Ectodermal cell (in vitro differentiated cells): ENCODE results near the gene BCL11B.

ENCODE experiments used
- H3K27ac ChIP-seq: 2 replicates; pipeline ENCODE4 v1.7.0; 2013; ENCODE audit warnings: mild to moderate bottlenecking, low read depth, low read length; ENCODE audit not compliant: insufficient read depth, poor library complexity, severe bottlenecking
- H3K27me3 ChIP-seq: 2 replicates; pipeline ENCODE4 v1.7.0; 2013; ENCODE audit warnings: mild to moderate bottlenecking, low read length; ENCODE audit not compliant: insufficient read depth, control insufficient read depth, poor library complexity, severe bottlenecking
- H3K36me3 ChIP-seq: one replicate; pipeline ENCODE4 v1.7.0; 2013; ENCODE audit warnings: low read length; ENCODE audit not compliant: control insufficient read depth, insufficient read depth
- H3K4me1 ChIP-seq: one replicate; pipeline ENCODE4 v1.7.0; 2013; ENCODE audit warnings: low read length; ENCODE audit not compliant: control insufficient read depth, insufficient read depth
- H3K4me3 ChIP-seq: 2 replicates; pipeline ENCODE4 v1.7.0; 2013; ENCODE audit warnings: low read depth, low read length, control low read depth; ENCODE audit not compliant: insufficient read depth
- H3K9me3 ChIP-seq: 2 replicates; pipeline ENCODE4 v1.7.0; 2013; ENCODE audit warnings: mild to moderate bottlenecking, low read length, moderate library complexity; ENCODE audit not compliant: control insufficient read depth
- WGBS, 2 experiments: methylation state at CpG; one replicate each; pipeline ENCODE4 v1.1.7; 2013; ENCODE audit warnings: missing lambda C conversion rate in 2 of 2; 5-methylcytosine and 5-hydroxymethylcytosine counted together

BCL11B gene

GRCh38 chr14:99207456-99207855, 64.5 kb downstream of the BCL11B start:
- Histone ChIP-seq H3K27me3 (no peaks in the 10 kb centered on the region), H3K4me3 (no peak overlapping the region), H3K4me1 (peaks cover 6% of the 10 kb centered on the region), H3K9me3 (no peaks in the 10 kb centered on the region), H3K36me3 (no peaks in the 10 kb centered on the region), H3K27ac (no peak overlapping the region)
- WGBS, 2 experiments, result 84 to 87% methylated on average over 4 of the region's 4 CpGs

- no peaks in the 10 kb centered on the region for H3K36me3 ChIP-seq
- H3K27ac ChIP-seq, result no peak overlapping the region
- peaks cover 13% of the 10 kb centered on the region for H3K4me1 ChIP-seq
- 91 to 95% methylated on average over 4 of the region's 4 CpGs for WGBS, 2 experiments
- H3K9me3 ChIP-seq, result no peaks in the 10 kb centered on the region
- no peaks in the 10 kb centered on the region for H3K27me3 ChIP-seq
- no peak overlapping the region for H3K4me3 ChIP-seq
Observed at GRCh38 chr14:99206090-99206489, 65.9 kb downstream of the BCL11B start.

GRCh38 chr14:99205086-99205688, 66.8 kb downstream of the BCL11B start:
- Histone ChIP-seq H3K27ac (no peak overlapping the region), H3K27me3 (no peaks in the 10 kb centered on the region), H3K4me3 (no peak overlapping the region), H3K4me1 (peaks cover 13% of the 10 kb centered on the region), H3K9me3 (no peaks in the 10 kb centered on the region), H3K36me3 (no peaks in the 10 kb centered on the region)
- WGBS, 2 experiments, result 91 to 92% methylated on average over 17 of the region's 17 CpGs

GRCh38 chr14:99203801-99204200, 68.2 kb downstream of the BCL11B start:
- H3K4me1 ChIP-seq, result peaks cover 22% of the 10 kb centered on the region

GRCh38 chr14:99203080-99203479, 68.9 kb downstream of the BCL11B start:
- Histone ChIP-seq H3K27me3 (no peaks in the 10 kb centered on the region), H3K9me3 (no peaks in the 10 kb centered on the region), H3K36me3 (no peaks in the 10 kb centered on the region), H3K4me3 (no peak overlapping the region), H3K4me1 (peaks cover 22% of the 10 kb centered on the region), H3K27ac (no peak overlapping the region)
- WGBS, 2 experiments, result 84% methylated on average over 6 of the region's 6 CpGs

More at GRCh38 chr14:99203801-99204200, 68.2 kb downstream of the BCL11B start:
- Histone ChIP-seq H3K4me3 (no peak overlapping the region), H3K27ac (no peak overlapping the region), H3K36me3 (no peaks in the 10 kb centered on the region), H3K9me3 (no peaks in the 10 kb centered on the region), H3K27me3 (no peaks in the 10 kb centered on the region)
- 96% methylated on average over 8 of the region's 8 CpGs for WGBS, 2 experiments

- H3K27ac ChIP-seq, result no peak overlapping the region
- H3K27me3 ChIP-seq, result no peaks in the 10 kb centered on the region
- H3K36me3 ChIP-seq, result no peaks in the 10 kb centered on the region
- H3K4me3 ChIP-seq, result no peak overlapping the region
- peaks cover 22% of the 10 kb centered on the region for H3K4me1 ChIP-seq
- WGBS, 2 experiments, result 78 to 87% methylated on average over 8 of the region's 8 CpGs
- H3K9me3 ChIP-seq, result no peaks in the 10 kb centered on the region
Observed at GRCh38 chr14:99202516-99202915, 69.5 kb downstream of the BCL11B start.

GRCh38 chr14:99201351-99202073, 70.5 kb downstream of the BCL11B start:
- WGBS, 2 experiments, result 91 to 92% methylated on average over 10 of the region's 10 CpGs

GRCh38 chr14:99200654-99201005, 71.4 kb downstream of the BCL11B start:
- Histone ChIP-seq H3K4me3 (no peak overlapping the region), H3K9me3 (no peaks in the 10 kb centered on the region), H3K27me3 (no peaks in the 10 kb centered on the region), H3K27ac (no peak overlapping the region), H3K4me1 (peaks cover 22% of the 10 kb centered on the region), H3K36me3 (no peaks in the 10 kb centered on the region)
- WGBS, 2 experiments, result 86 to 88% methylated on average over 7 of the region's 7 CpGs

More at GRCh38 chr14:99201351-99202073, 70.5 kb downstream of the BCL11B start:
- H3K27ac ChIP-seq, result no peak overlapping the region
- no peak overlapping the region for H3K4me3 ChIP-seq
- no peaks in the 10 kb centered on the region for H3K27me3 ChIP-seq
- peaks cover 22% of the 10 kb centered on the region for H3K4me1 ChIP-seq
- H3K9me3 ChIP-seq, result no peaks in the 10 kb centered on the region
- no peaks in the 10 kb centered on the region for H3K36me3 ChIP-seq

GRCh38 chr14:99199846-99200653, 71.9 kb downstream of the BCL11B start:
- no peak overlapping the region for H3K4me3 ChIP-seq

More at GRCh38 chr14:99199846-99200653, 71.9 kb downstream of the BCL11B start:
- no peaks in the 10 kb centered on the region for H3K27me3 ChIP-seq
- 88 to 90% methylated on average over 16 of the region's 16 CpGs for WGBS, 2 experiments
- peaks cover 22% of the 10 kb centered on the region for H3K4me1 ChIP-seq
- H3K36me3 ChIP-seq, result no peaks in the 10 kb centered on the region
- no peaks in the 10 kb centered on the region for H3K9me3 ChIP-seq
- no peak overlapping the region for H3K27ac ChIP-seq
